IMR-90 (cell line): ENCODE results near the gene KLHL36. TPM values are rescaled to one million over a fixed set of nuclear protein-coding genes. Genes with fewer than 3 reads are reported as not detected.

Experiments
- ATAC-seq: fragments of 200-7000 bp; cut with Tn5 transposase; 2 replicates; pipeline ENCODE4 v1.9.1; 2020; ENCODE audit warnings: low read depth, mild to moderate bottlenecking, moderate library complexity
- BruUV-seq: library from RNA; stranded (reverse); fragments of 400-500 nt; replicated peaks from 2 replicates; lab custom pipeline; 2021; lab: Mats Ljungman, UMichigan
- CTCF ChIA-PET: fragments of 300-600 bp; formaldehyde crosslinking; extraction: SDS; loops from one replicate; lab custom pipeline; 2021; ENCODE audit warnings: antibody characterized with exemption; lab: Yijun Ruan, JAX
- POLR2A ChIA-PET: fragments of 300-600 bp; sonication (Branson Sonifier 250); formaldehyde crosslinking; loops from one replicate; lab custom pipeline; 2022; ENCODE audit warnings: antibody characterized with exemption; ENCODE audit not compliant: unreplicated experiment; lab: Charles Lee
- DNase-seq: peaks from one replicate; pipeline ENCODE4 v3.0.0; 2013
- H2AFZ ChIP-seq: replicated peaks from 2 replicates; pipeline ENCODE3; 2013; ENCODE audit warnings: low read length, mild to moderate bottlenecking; ENCODE audit not compliant: poor library complexity
- H2AK5ac ChIP-seq: 2 replicates; pipeline ENCODE4 v1.6.1; 2013; ENCODE audit warnings: low read depth, low read length, inconsistent platforms
- H2AK9ac ChIP-seq: replicated peaks from 2 replicates; pipeline ENCODE3; 2013; ENCODE audit warnings: mild to moderate bottlenecking, low read depth, low read length, moderate library complexity; ENCODE audit not compliant: poor library complexity
- H2BK120ac ChIP-seq: 2 replicates; pipeline ENCODE4 v1.6.1; 2013; ENCODE audit warnings: low read depth, low read length, inconsistent platforms
- H2BK15ac ChIP-seq: 3 replicates; pipeline ENCODE4 v1.6.1; 2013; ENCODE audit warnings: low read depth, low read length, inconsistent platforms
- H2BK20ac ChIP-seq: 2 replicates; pipeline ENCODE4 v1.6.1; 2013; ENCODE audit warnings: low read depth, mild to moderate bottlenecking, inconsistent platforms, low read length, moderate library complexity
- H2BK5ac ChIP-seq: 2 replicates; pipeline ENCODE4 v1.6.1; 2013; ENCODE audit warnings: mild to moderate bottlenecking, low read depth, low read length, inconsistent platforms; ENCODE audit not compliant: poor library complexity, severe bottlenecking
- H3K14ac ChIP-seq: replicated peaks from 2 replicates; pipeline ENCODE4 v1.6.1; 2013; ENCODE audit warnings: low read depth, low read length, inconsistent platforms
- H3K18ac ChIP-seq: 2 replicates; pipeline ENCODE4 v1.6.1; 2013; ENCODE audit warnings: low read depth, low read length, control low read depth
- H3K23ac ChIP-seq: 2 replicates; pipeline ENCODE4 v1.6.1; 2013; ENCODE audit warnings: low read depth, low read length, inconsistent platforms
- H3K27ac ChIP-seq: 2 replicates; pipeline ENCODE4 v1.5.1; 2013; ENCODE audit warnings: mild to moderate bottlenecking, control low read depth, low read length; ENCODE audit not compliant: insufficient read depth
- H3K27me3 ChIP-seq: 2 replicates; pipeline ENCODE4 v1.6.1; 2013; ENCODE audit warnings: low read length; ENCODE audit not compliant: control insufficient read depth, insufficient read depth
- H3K36me3 ChIP-seq: 2 replicates; pipeline ENCODE4 v1.6.1; 2013; ENCODE audit warnings: low read length, mixed read lengths; ENCODE audit not compliant: control insufficient read depth, insufficient read depth
- H3K4ac ChIP-seq: 2 replicates; pipeline ENCODE4 v1.6.1; 2013; ENCODE audit warnings: low read depth, low read length, inconsistent platforms
- H3K4me1 ChIP-seq: 2 replicates; pipeline ENCODE4 v1.6.1; 2013; ENCODE audit warnings: low read length, mixed read lengths; ENCODE audit not compliant: control insufficient read depth, insufficient read depth
- H3K4me2 ChIP-seq: 2 replicates; pipeline ENCODE4 v1.6.1; 2013; ENCODE audit warnings: low read depth, mild to moderate bottlenecking, control low read depth, low read length, moderate library complexity
- H3K4me3 ChIP-seq: 2 replicates; pipeline ENCODE4 v1.5.1; 2013; ENCODE audit warnings: low read depth, mild to moderate bottlenecking, control low read depth, low read length, moderate library complexity; ENCODE audit not compliant: insufficient read depth
- H3K56ac ChIP-seq: 2 replicates; pipeline ENCODE4 v1.6.1; 2013; ENCODE audit warnings: low read length, inconsistent platforms; ENCODE audit not compliant: insufficient read depth; ENCODE audit errors: extremely low read depth
- H3K79me1 ChIP-seq, 2 experiments: 2 replicates each; pipeline ENCODE4 v1.6.1; 2013; ENCODE audit warnings: low read length in 2 of 2, inconsistent platforms in 1 of 2, low read depth in 1 of 2
- H3K9ac ChIP-seq: 2 replicates; pipeline ENCODE4 v1.6.1; 2013; ENCODE audit warnings: low read depth, low read length, control low read depth
- H3K9me1 ChIP-seq: 2 replicates; pipeline ENCODE4 v1.6.1; 2013; ENCODE audit warnings: low read length, inconsistent platforms; ENCODE audit not compliant: insufficient read depth
- H3K9me3 ChIP-seq: 2 replicates; pipeline ENCODE4 v1.6.1; 2013; ENCODE audit warnings: low read length; ENCODE audit not compliant: control insufficient read depth, insufficient read depth
- H4K20me1 ChIP-seq: 2 replicates; pipeline ENCODE4 v1.6.1; 2013; ENCODE audit warnings: low read length, inconsistent platforms; ENCODE audit not compliant: insufficient read depth
- H4K5ac ChIP-seq: 2 replicates; pipeline ENCODE4 v1.6.1; 2013; ENCODE audit warnings: mild to moderate bottlenecking, low read depth, low read length, control low read depth
- H4K8ac ChIP-seq, 2 experiments: 2 replicates each; pipeline ENCODE4 v1.6.1; 2013; ENCODE audit warnings: low read depth in 2 of 2, low read length in 2 of 2, control low read depth in 1 of 2, inconsistent platforms in 1 of 2
- H4K91ac ChIP-seq: 2 replicates; pipeline ENCODE4 v1.6.1; 2013; ENCODE audit warnings: low read depth, low read length, inconsistent platforms; ENCODE audit not compliant: insufficient read depth
- CEBPB ChIP-seq: IDR thresholded peaks from 2 replicates; pipeline ENCODE4 v1.6.1; 2012; ENCODE audit warnings: low read depth, low read length, improper control_type of control experiment
- CHD1 ChIP-seq: IDR thresholded peaks from 2 replicates; pipeline ENCODE4 v1.6.1; 2012; ENCODE audit warnings: low read depth, low read length, improper control_type of control experiment
- FOS ChIP-seq: fragments of 150-350 bp; IDR thresholded peaks from 2 replicates; pipeline ENCODE4 v1.6.1; 2016; ENCODE audit warnings: low read depth, low read length
- MAFK ChIP-seq: IDR thresholded peaks from 2 replicates; pipeline ENCODE4 v1.6.1; 2012; ENCODE audit warnings: low read depth, low read length, improper control_type of control experiment
- MXI1 ChIP-seq: IDR thresholded peaks from 2 replicates; pipeline ENCODE4 v1.6.1; 2012; ENCODE audit warnings: low read depth, mild to moderate bottlenecking, low read length, moderate library complexity, borderline replicate concordance
- NFE2L2 ChIP-seq: fragments of 150-350 bp; IDR thresholded peaks from 2 replicates; pipeline ENCODE4 v1.6.1; 2016; ENCODE audit warnings: low read depth, mild to moderate bottlenecking, low read length
- POLR2A ChIP-seq: IDR thresholded peaks from 2 replicates; pipeline ENCODE4 v1.6.1; 2012; ENCODE audit warnings: mild to moderate bottlenecking, low read depth, low read length
- RFX5 ChIP-seq: IDR thresholded peaks from 2 replicates; pipeline ENCODE4 v1.8.0; 2012; ENCODE audit warnings: low read depth, mild to moderate bottlenecking, low read length, moderate library complexity
- SMC3 ChIP-seq: fragments of 150-350 bp; IDR thresholded peaks from 2 replicates; pipeline ENCODE4 v1.6.1; 2016; ENCODE audit warnings: low read depth, mild to moderate bottlenecking, antibody characterized with exemption, low read length, moderate library complexity
- WGBS, 2 experiments: methylation state at CpG; one replicate each; pipeline versions ENCODE4 v1.1.5 to v1.1.7; 2013; ENCODE audit warnings: missing lambda C conversion rate in 2 of 2; ENCODE audit not compliant: insufficient read length in 1 of 2; ENCODE audit errors: extremely low coverage in 2 of 2; 5-methylcytosine and 5-hydroxymethylcytosine counted together
- dilution Hi-C: fragments of 300-500 bp; cut with HindIII; formaldehyde crosslinking; loops from one replicate; pipeline ENCODE4 v1.14.3; 2018; ENCODE audit warnings: low sequenced_read_pairs; ENCODE audit not compliant: unreplicated experiment
- in situ Hi-C: fragments of 300-500 bp; cut with MboI; formaldehyde crosslinking; loops from 3 replicates; pipeline ENCODE4 v1.14.3; 2019; ENCODE audit warnings: low sequenced_read_pairs, inconsistent platforms, mixed read lengths
- intact Hi-C: fragments of 100-400 bp; cut with micrococcal nuclease; formaldehyde crosslinking; loops from 2 replicates; pipeline ENCODE4 v1.10.0; 2022
- polyA plus RNA-seq, 3 experiments: library from polyadenylated mRNA; depleted of rRNA; stranded (reverse); fragments of >200 nt; gene quantifications; 2 replicates each; pipeline ENCODE4 v1.2.3, GENCODE V29; 2012; ENCODE audit warnings: low replicate concordance in 1 of 3
- total RNA-seq: library from RNA; depleted of rRNA; stranded (reverse); fragments of >200 nt; gene quantifications from 2 replicates; pipeline ENCODE4 v1.2.3, GENCODE V29; 2012
- TF ChIP-seq, protein P1 (sequence below): fragments of 150-350 bp; IDR thresholded peaks from 2 replicates; pipeline ENCODE4 v1.6.1; 2017; ENCODE audit warnings: mild to moderate bottlenecking, antibody characterized with exemption, low read length, low read depth
- TF ChIP-seq, protein P2 (sequence below): fragments of 150-350 bp; IDR thresholded peaks from 2 replicates; pipeline ENCODE4 v1.6.1; 2016; ENCODE audit warnings: low read depth, mild to moderate bottlenecking, low read length, moderate library complexity, borderline replicate concordance

The KLHL36 gene
- total and polyA plus RNA-seq, 2 of the 4 experiments (the other 2 are of a cell fraction) = 45.9 to 46.3 TPM

- H3K4me1 ChIP-seq = peaks cover 4% of the 10 kb centered on the region
- POLR2A ChIA-PET = no interaction called here
- BruUV-seq = no TSS peak
- H2AK5ac ChIP-seq = no peak overlapping the region
- H3K36me3 ChIP-seq = peaks cover 74% of the 10 kb centered on the region
- H3K9me3 ChIP-seq = no peaks in the 10 kb centered on the region
- CTCF ChIA-PET = no interaction called here
- H3K27ac ChIP-seq = no peak overlapping the region
- no peak overlapping the region for H3K56ac ChIP-seq
- H3K9me1 ChIP-seq = peaks cover 23% of the 10 kb centered on the region
- H3K27me3 ChIP-seq = no peaks in the 10 kb centered on the region
- H3K9ac ChIP-seq = no peak overlapping the region
- no peak overlapping the region for H2BK120ac ChIP-seq
- dilution Hi-C loops = no loop called here
- TF ChIP-seq POLR2A (no peak), SMC3 (no peak), CEBPB (no peak), RFX5 (no peak), FOS (no peak), MXI1 (no peak), MAFK (no peak), CHD1 (no peak), NFE2L2 (no peak)
- TF ChIP-seq, protein P1, sequence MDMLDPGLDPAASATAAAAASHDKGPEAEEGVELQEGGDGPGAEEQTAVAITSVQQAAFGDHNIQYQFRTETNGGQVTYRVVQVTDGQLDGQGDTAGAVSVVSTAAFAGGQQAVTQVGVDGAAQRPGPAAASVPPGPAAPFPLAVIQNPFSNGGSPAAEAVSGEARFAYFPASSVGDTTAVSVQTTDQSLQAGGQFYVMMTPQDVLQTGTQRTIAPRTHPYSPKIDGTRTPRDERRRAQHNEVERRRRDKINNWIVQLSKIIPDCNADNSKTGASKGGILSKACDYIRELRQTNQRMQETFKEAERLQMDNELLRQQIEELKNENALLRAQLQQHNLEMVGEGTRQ = no peak
- TF ChIP-seq, protein P2, sequence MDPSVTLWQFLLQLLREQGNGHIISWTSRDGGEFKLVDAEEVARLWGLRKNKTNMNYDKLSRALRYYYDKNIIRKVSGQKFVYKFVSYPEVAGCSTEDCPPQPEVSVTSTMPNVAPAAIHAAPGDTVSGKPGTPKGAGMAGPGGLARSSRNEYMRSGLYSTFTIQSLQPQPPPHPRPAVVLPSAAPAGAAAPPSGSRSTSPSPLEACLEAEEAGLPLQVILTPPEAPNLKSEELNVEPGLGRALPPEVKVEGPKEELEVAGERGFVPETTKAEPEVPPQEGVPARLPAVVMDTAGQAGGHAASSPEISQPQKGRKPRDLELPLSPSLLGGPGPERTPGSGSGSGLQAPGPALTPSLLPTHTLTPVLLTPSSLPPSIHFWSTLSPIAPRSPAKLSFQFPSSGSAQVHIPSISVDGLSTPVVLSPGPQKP = no peak
- H2AK9ac ChIP-seq = no peak overlapping the region
- H4K91ac ChIP-seq = no peak overlapping the region
- H3K79me1 ChIP-seq = peaks cover 40 to 73% of the 10 kb centered on the region in 2 experiments
- DNase-seq (no peak), ATAC-seq (no peak)
- H2AFZ ChIP-seq = no peak overlapping the region
- no peak overlapping the region for H3K18ac ChIP-seq
- no peak overlapping the region for H4K5ac ChIP-seq
- no peak overlapping the region for H3K4me3 ChIP-seq
- H3K4ac ChIP-seq = no peak overlapping the region
- no peak overlapping the region for H3K14ac ChIP-seq
- H4K8ac ChIP-seq = no peak overlapping the region
- peaks cover 37% of the 10 kb centered on the region for H4K20me1 ChIP-seq
- 80% methylated on average over 1 of the region's 7 CpGs; no CpG with 5 or more reads in 1 of the 2 experiments for WGBS, 2 experiments
- no peak overlapping the region for H2BK15ac ChIP-seq
- intact Hi-C loops = no loop called here
- no peak overlapping the region for H2BK20ac ChIP-seq
- H2BK5ac ChIP-seq = no peak overlapping the region
- 0 out of 2 replicates have a peak overlapping the region, but pooled peaks have one; percentile 1 for H3K23ac ChIP-seq
- in situ Hi-C loops = no loop called here
- no peak overlapping the region for H3K4me2 ChIP-seq
Observed at GRCh38 chr16:84660973-84661372, 12.7 kb downstream of the KLHL36 start.
